T47D (cell line): ENCODE data around the gene MAP1LC3A.

Experiments
- DNase-seq, 2 experiments: peaks; one replicate each; pipeline versions ENCODE4 v3.0.0 to v3.0.0-alpha.2; 2011 to 2012; ENCODE audit warnings: low read depth in 1 of 2, low spot score in 1 of 2
- JUND ChIP-seq: IDR thresholded peaks from 2 replicates; pipeline ENCODE4 v1.6.1; 2012; ENCODE audit warnings: low read depth
- in situ Hi-C: cut with HindIII; loops from 2 replicates; pipeline ENCODE4 v1.10.0; 2016; ENCODE audit warnings: low sequenced_read_pairs, low pct_unique_long_range_greater_than_20kb

The MAP1LC3A gene

GRCh38 chr20:34578025-34578424 is 19.5 kb downstream of the MAP1LC3A start:
- TF ChIP-seq JUND: no peak
- DNase-seq: no peak
- in situ Hi-C loops: no loop called here

DNA sequence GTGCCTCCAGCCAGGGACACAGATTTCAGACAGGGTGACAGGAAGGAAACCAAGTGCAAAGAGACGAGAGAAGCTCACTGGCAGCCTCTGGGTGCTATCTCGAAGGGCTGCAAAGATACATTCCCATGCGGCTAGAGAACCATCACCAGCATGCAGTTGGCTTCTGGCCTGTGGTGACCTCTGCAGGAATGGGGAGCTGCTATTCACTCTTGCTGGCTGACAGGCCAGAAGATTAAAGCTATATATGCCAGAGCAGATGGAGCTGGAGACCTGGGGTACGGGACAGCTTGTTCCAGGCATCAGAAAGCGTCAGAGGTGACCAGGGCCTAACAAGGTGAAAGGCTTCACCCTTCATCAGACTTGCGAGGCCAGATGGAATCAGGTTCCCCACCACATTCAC is 20.0 kb downstream of the MAP1LC3A start:
- TF ChIP-seq JUND: no peak
- DNase-seq: no peak
- in situ Hi-C loops: no loop called here

- peak in 1 of 2 experiments; percentile 17 for DNase-seq
- no peak for TF ChIP-seq JUND
- in situ Hi-C loops: no loop called here
Measured at GRCh38 chr20:34579191-34579978, 20.9 kb downstream of the MAP1LC3A start.

- DNase-seq: peak in 1 of 2 experiments; percentile 54
- TF ChIP-seq JUND: no peak
- in situ Hi-C loops: no loop called here
Measured at GRCh38 chr20:34579979-34580940, 21.7 kb downstream of the MAP1LC3A start.

- no peak for DNase-seq
- TF ChIP-seq JUND: no peak
- in situ Hi-C loops: no loop called here
Measured at GRCh38 chr20:34581341-34582184, 23.0 kb downstream of the MAP1LC3A start.

- TF ChIP-seq JUND: no peak
- DNase-seq: no peak
- in situ Hi-C loops: no loop called here
Measured at GRCh38 chr20:34582221-34582620, 23.7 kb downstream of the MAP1LC3A start.

GRCh38 chr20:34582911-34583310 is 24.4 kb downstream of the MAP1LC3A start:
- no peak for DNase-seq
- in situ Hi-C loops: no loop called here
- no peak for TF ChIP-seq JUND

- in situ Hi-C loops: no loop called here
- DNase-seq: no peak
- TF ChIP-seq JUND: no peak
Measured at GRCh38 chr20:34583544-34583943, 25.0 kb downstream of the MAP1LC3A start.

- in situ Hi-C loops: no loop called here
- TF ChIP-seq JUND: no peak
- no peak for DNase-seq
Measured at GRCh38 chr20:34585019-34585418, 26.5 kb downstream of the MAP1LC3A start.

DNA sequence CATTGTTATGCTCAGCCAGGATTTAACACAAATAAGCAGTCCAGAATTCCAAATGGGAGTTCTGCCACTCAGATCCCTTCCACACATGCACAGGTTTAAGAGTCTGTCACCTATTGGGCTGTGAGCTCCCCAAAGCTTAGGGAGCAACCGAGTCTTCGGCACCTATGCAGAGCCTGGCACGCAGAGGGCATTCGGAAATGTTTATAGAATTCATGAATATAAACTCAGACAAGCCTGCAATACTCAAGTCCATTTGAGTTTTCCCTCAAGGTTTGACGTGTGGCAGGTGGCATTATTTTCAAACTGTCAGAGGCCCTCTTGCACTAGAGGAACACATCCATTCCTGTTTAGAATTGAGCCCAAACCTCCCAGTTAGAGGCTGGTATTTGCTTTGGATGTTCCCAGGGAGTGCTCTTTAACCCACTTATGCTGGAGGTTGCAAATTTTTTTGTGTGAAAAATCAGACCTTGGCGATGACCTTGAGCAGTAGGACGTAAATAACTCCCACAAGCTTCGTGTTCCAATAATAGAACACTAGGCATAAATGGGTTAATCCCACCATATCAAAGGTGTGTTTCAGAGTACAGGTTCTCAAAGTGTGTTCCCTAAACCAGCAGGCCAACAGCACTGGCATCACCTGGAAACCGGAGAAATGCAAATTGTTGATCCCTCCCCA is 28.1 kb downstream of the MAP1LC3A start:
- no peak for TF ChIP-seq JUND
- no peak for DNase-seq
- in situ Hi-C loops: no loop called here

DNA sequence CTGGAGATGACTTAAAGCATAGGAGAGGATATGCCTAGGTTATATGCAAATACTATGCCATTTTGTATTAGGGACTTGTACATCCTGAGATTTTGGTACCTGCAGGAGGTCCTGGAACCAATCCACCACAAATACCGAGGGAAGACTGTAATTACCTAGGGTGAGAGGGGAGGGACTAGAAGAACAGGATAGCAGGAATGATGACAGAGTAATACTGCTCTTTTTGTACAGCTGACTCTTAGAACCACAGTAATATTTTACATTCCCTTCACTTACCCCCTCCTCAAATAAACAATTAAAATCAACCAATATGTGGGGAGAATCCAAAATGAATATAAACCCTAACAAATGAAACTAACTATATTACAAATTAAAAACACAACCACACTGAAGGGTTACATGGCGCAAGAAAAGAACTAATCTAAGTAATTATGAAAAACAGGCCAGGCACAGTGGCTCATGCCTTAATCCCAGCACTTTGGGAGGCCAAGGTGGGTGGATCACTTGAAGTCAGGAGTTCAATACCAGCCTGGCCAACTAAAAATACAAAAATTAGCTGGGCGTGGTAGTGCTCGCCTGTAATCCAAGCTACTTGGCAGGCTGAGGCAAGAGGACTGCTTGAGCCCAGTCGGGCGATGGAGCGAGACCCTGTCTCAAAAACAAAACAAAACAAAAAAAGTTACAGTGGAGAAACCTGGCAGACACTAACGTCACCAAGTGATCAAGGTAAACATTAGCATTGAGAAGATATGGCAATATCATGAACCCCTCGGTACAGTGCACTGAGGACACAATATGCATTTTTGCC is 37.1 kb downstream of the MAP1LC3A start:
- peak in 1 of 2 experiments; percentile 20 for DNase-seq
- in situ Hi-C loops: no loop called here
- TF ChIP-seq JUND: no peak
